Stomach (tissue), 9 donors: ENCODE results near the gene PTPRM. TPM values are rescaled to one million over a fixed set of nuclear protein-coding genes. Genes with fewer than 3 reads are reported as not detected.

Experiments used
- DNase-seq, 2 donors: peaks; one replicate each; pipeline versions ENCODE4 v3.0.0 to v3.0.0-alpha.2; 2013 to 2019
- H3K27ac ChIP-seq, 5 donors: fragments of 200-600 bp in 4 of 5; sonication (generic) in 4 of 5; one replicate each; pipeline ENCODE4 v1.5.1; 2013 to 2019; ENCODE audit warnings: mild to moderate bottlenecking in 1 of 5, moderate library complexity in 1 of 5
- H3K27me3 ChIP-seq, 3 donors: fragments of 200-600 bp; sonication (generic); one replicate each; pipeline ENCODE4 v1.5.1; 2017 to 2019; ENCODE audit warnings: mixed run types in 1 of 3
- H3K36me3 ChIP-seq, 4 donors: fragments of 200-600 bp; sonication (generic); 1 replicate in 3 of 4; 2 replicates in 1 of 4; pipeline ENCODE4 v1.5.1; 2016 to 2019
- H3K4me1 ChIP-seq, 4 donors: fragments of 200-600 bp; sonication (generic); one replicate each; pipeline ENCODE4 v1.5.1; 2016 to 2019
- H3K4me3 ChIP-seq, 4 donors: fragments of 200-600 bp; sonication (generic) in 3 of 4; one replicate each; pipeline ENCODE4 v1.5.1; 2016 to 2019; ENCODE audit warnings: mild to moderate bottlenecking in 1 of 4
- H3K9me3 ChIP-seq, 4 donors: fragments of 200-600 bp; sonication (generic); one replicate each; pipeline ENCODE4 v1.5.1; 2016 to 2019
- CTCF ChIP-seq, 7 experiments: fragments of 450-650 bp in 4 of 7; fragments of 200-600 bp in 3 of 7; sonication (generic) in 3 of 7; IDR thresholded peaks; one replicate each; pipeline ENCODE4 v1.5.1; 2016 to 2019; ENCODE audit warnings: antibody characterized with exemption in 7 of 7, control low read depth in 2 of 7, mild to moderate bottlenecking in 1 of 7
- EP300 ChIP-seq: sonication (generic); formaldehyde crosslinking; IDR thresholded peaks from one replicate; pipeline ENCODE4 v1.6.1; 2017; ENCODE audit warnings: antibody characterized with exemption
- POLR2A ChIP-seq, 4 donors: fragments of 450-650 bp; IDR thresholded peaks; one replicate each; pipeline ENCODE4 v1.6.1; 2016; ENCODE audit warnings: antibody characterized with exemption in 4 of 4, control low read depth in 2 of 4, mild to moderate bottlenecking in 1 of 4, moderate library complexity in 1 of 4
- POLR2AphosphoS5 ChIP-seq, 3 donors: sonication (generic); formaldehyde crosslinking; IDR thresholded peaks; one replicate each; pipeline ENCODE4 v1.6.1; 2016; ENCODE audit warnings: antibody characterized with exemption in 3 of 3
- WGBS, 5 donors: extraction: QIAGEN DNeasy Blood & Tissue Kit in 3 of 5; methylation state at CpG; one replicate each; pipeline versions ENCODE4 v1.1.5 to v1.1.7; 2013 to 2018; 5-methylcytosine and 5-hydroxymethylcytosine counted together
- intact Hi-C: fragments of 100-400 bp; cut with DNase I; formaldehyde crosslinking; loops from one replicate; pipeline ENCODE4 v1.15.1; 2023; ENCODE audit warnings: low total_unique reads
- polyA plus RNA-seq, 3 donors: library from polyadenylated mRNA; stranded (reverse); fragments of 200-250 nt; gene quantifications; one replicate each; pipeline ENCODE4 v1.2.3, GENCODE V29; 2013
- total RNA-seq, 5 donors: library from RNA; depleted of rRNA; stranded (reverse); fragments of >200 nt; gene quantifications; one replicate each; pipeline versions ENCODE4 v1.1.0 to v1.2.3, GENCODE V29; 2014 to 2016
- donor health status: healthy with polysubstance abuse.
- donor health status: Bipolar disorder and iron deficiency.
- donor health status: healthy.

PTPRM gene
- total and polyA plus RNA-seq, 8 donors: 7.5 to 246 (median 58.2) TPM

- peak overlapping the region in 4 of 5 donors; percentile 25 to 76 (median 57) for H3K27ac ChIP-seq
- TF ChIP-seq POLR2AphosphoS5 (IDR thresholded peaks at IDR 0.05): no peak
- peak in 4 of 7 experiments; percentile 42 to 63 (median 53) for TF ChIP-seq CTCF (IDR thresholded peaks at IDR 0.05)
- H3K36me3 ChIP-seq: no peaks in the 10 kb centered on the region
Observed at GRCh38 chr18:8367217-8367988, 800.3 kb downstream of the PTPRM start.

GRCh38 chr18:8368512-8369217, 801.5 kb downstream of the PTPRM start:
- intact Hi-C loops: no loop called here
- peaks cover 0 to 8% (median 0%) of the 10 kb centered on the region in 3 donors for H3K27me3 ChIP-seq
- TF ChIP-seq CTCF (IDR thresholded peaks at IDR 0.05): no peak
- TF ChIP-seq POLR2A (IDR thresholded peaks at IDR 0.05): no peak
- TF ChIP-seq EP300: no peak
- no peak overlapping the region for H3K4me3 ChIP-seq
- no peak overlapping the region for H3K27ac ChIP-seq
- no peaks in the 10 kb centered on the region for H3K36me3 ChIP-seq
- no peak for DNase-seq
- H3K4me1 ChIP-seq: peaks cover 3 to 25% (median 13%) of the 10 kb centered on the region in 4 donors
- H3K9me3 ChIP-seq: no peaks in the 10 kb centered on the region
- 76 to 90% (median 87%) methylated on average over 4 of the region's 4 CpGs for WGBS, 5 donors

More at GRCh38 chr18:8367217-8367988, 800.3 kb downstream of the PTPRM start:
- Histone ChIP-seq H3K4me3 (peak overlapping the region; percentile 30 to 41 (median 37)), H3K4me1 (peaks cover 0 to 27% (median 15%) of the 10 kb centered on the region in 4 donors), H3K27me3 (peaks cover 0 to 8% (median 0%) of the 10 kb centered on the region in 3 donors), H3K9me3 (no peaks in the 10 kb centered on the region)
- WGBS, 5 donors: 4 to 14% (median 8%) methylated on average over 34 to 47 of the region's 47 CpGs
- intact Hi-C loops: no loop called here
- peak; percentile 66 to 84 for DNase-seq

- TF ChIP-seq POLR2AphosphoS5 (IDR thresholded peaks at IDR 0.05) (no peak), CTCF (IDR thresholded peaks at IDR 0.05) (no peak), POLR2A (IDR thresholded peaks at IDR 0.05) (no peak), EP300 (no peak)
- 87 to 95% (median 95%) methylated on average over 5 of the region's 5 CpGs for WGBS, 5 donors
- no peak for DNase-seq
- Histone ChIP-seq H3K36me3 (peaks cover 1 to 19% (median 16%) of the 10 kb centered on the region in 4 donors), H3K4me3 (no peak overlapping the region), H3K27me3 (no peaks in the 10 kb centered on the region), H3K27ac (no peak overlapping the region), H3K4me1 (peaks cover 0 to 3% (median 0%) of the 10 kb centered on the region in 4 donors), H3K9me3 (no peaks in the 10 kb centered on the region)
- intact Hi-C loops: no loop called here
Observed at GRCh38 chr18:8373486-8373885, 806.4 kb downstream of the PTPRM start.

GRCh38 chr18:8374676-8375075, 807.6 kb downstream of the PTPRM start:
- TF ChIP-seq EP300 (no peak), CTCF (IDR thresholded peaks at IDR 0.05) (no peak), POLR2AphosphoS5 (IDR thresholded peaks at IDR 0.05) (no peak), POLR2A (IDR thresholded peaks at IDR 0.05) (no peak)
- H3K27ac ChIP-seq: no peak overlapping the region
- intact Hi-C loops: no loop called here
- no peak for DNase-seq
- H3K4me1 ChIP-seq: peaks cover 0 to 3% (median 0%) of the 10 kb centered on the region in 4 donors
- H3K36me3 ChIP-seq: peaks cover 11 to 30% (median 28%) of the 10 kb centered on the region in 4 donors
- WGBS, 5 donors: 81 to 91% (median 87%) methylated on average over 4 of the region's 4 CpGs
- no peak overlapping the region for H3K4me3 ChIP-seq
- no peaks in the 10 kb centered on the region for H3K9me3 ChIP-seq
- H3K27me3 ChIP-seq: no peaks in the 10 kb centered on the region
